PC-3 (cell line): Measurements from ENCODE around the gene CSMD2. TPM values are rescaled to one million over a fixed set of nuclear protein-coding genes. Genes with fewer than 3 reads are reported as not detected.

Experiments used
- ATAC-seq: fragments of 200-7000 bp; cut with Tn5 transposase; 2 replicates; pipeline ENCODE4 v1.9.1; 2020; ENCODE audit warnings: mild to moderate bottlenecking, moderate library complexity
- BruUV-seq: library from RNA; stranded (reverse); fragments of 400-500 nt; replicated peaks from 2 replicates; lab custom pipeline; 2021; lab: Mats Ljungman, UMichigan
- CTCF ChIA-PET: fragments of 300-600 bp; sonication (Branson Sonifier 250); formaldehyde crosslinking; loops from one replicate; lab custom pipeline; 2022; ENCODE audit warnings: antibody characterized with exemption; lab: Charles Lee
- POLR2A ChIA-PET: fragments of 300-600 bp; sonication (Branson Sonifier 250); formaldehyde crosslinking; loops from one replicate; lab custom pipeline; 2022; ENCODE audit warnings: antibody characterized with exemption; ENCODE audit not compliant: unreplicated experiment; lab: Charles Lee
- DNase-seq: peaks from one replicate; pipeline ENCODE4 v3.0.0-alpha.2; 2015
- H2AFZ ChIP-seq: fragments of 300-600 bp; sonication (generic); 2 replicates; pipeline ENCODE4 v1.6.0; 2016; ENCODE audit warnings: antibody characterized with exemption, low read length
- H3F3A ChIP-seq: fragments of 300-600 bp; sonication (generic); one replicate; pipeline ENCODE4 v1.6.0; 2017; ENCODE audit warnings: antibody characterized with exemption, low read length, control low read depth, mild to moderate bottlenecking; ENCODE audit not compliant: unreplicated experiment
- H3K27ac ChIP-seq: fragments of 300-600 bp; sonication (generic); 2 replicates; pipeline ENCODE4 v1.5.1; 2016; ENCODE audit warnings: mild to moderate bottlenecking, low read length
- H3K27me3 ChIP-seq: fragments of 300-600 bp; sonication (generic); 2 replicates; pipeline ENCODE4 v1.6.1; 2016; ENCODE audit warnings: low read length, mixed read lengths
- H3K36me3 ChIP-seq: fragments of 300-600 bp; sonication (generic); 2 replicates; pipeline ENCODE4 v1.6.1; 2016; ENCODE audit warnings: low read depth, mixed run types, low read length, mixed read lengths
- H3K4me1 ChIP-seq: fragments of 300-600 bp; sonication (generic); 2 replicates; pipeline ENCODE4 v1.5.1; 2016; ENCODE audit warnings: low read length; ENCODE audit not compliant: insufficient read depth
- H3K4me2 ChIP-seq: fragments of 300-600 bp; sonication (generic); 2 replicates; pipeline ENCODE4 v1.6.0; 2016; ENCODE audit warnings: low read length
- H3K4me3 ChIP-seq: fragments of 300-600 bp; sonication (generic); 2 replicates; pipeline ENCODE4 v1.5.1; 2016; ENCODE audit warnings: mild to moderate bottlenecking, low read length, mixed read lengths
- H3K79me2 ChIP-seq: fragments of 300-600 bp; sonication (generic); 2 replicates; pipeline ENCODE4 v1.6.1; 2017; ENCODE audit warnings: low read length, mixed read lengths
- H3K9ac ChIP-seq: fragments of 300-600 bp; sonication (generic); 2 replicates; pipeline ENCODE4 v1.6.0; 2016; ENCODE audit warnings: mild to moderate bottlenecking, low read length
- H3K9me2 ChIP-seq: fragments of 300-600 bp; sonication (generic); replicated peaks from 2 replicates; pipeline ENCODE4 v1.6.1; 2016; ENCODE audit warnings: mixed run types, low read length, mixed read lengths
- H3K9me3 ChIP-seq: fragments of 300-600 bp; sonication (generic); 2 replicates; pipeline ENCODE4 v1.6.1; 2016; ENCODE audit warnings: low read length, mixed read lengths
- H4K20me1 ChIP-seq: fragments of 300-600 bp; sonication (generic); 2 replicates; pipeline ENCODE4 v1.6.1; 2016; ENCODE audit warnings: low read length, mixed read lengths
- CTCF ChIP-seq: fragments of 300-600 bp; sonication (generic); conservative IDR thresholded peaks from 2 replicates; pipeline ENCODE4 v1.5.1; 2017; ENCODE audit warnings: antibody characterized with exemption, low read depth, mild to moderate bottlenecking, low read length
- EZH2 ChIP-seq: fragments of 300-600 bp; sonication (generic); IDR thresholded peaks from one replicate; pipeline ENCODE4 v1.6.1; 2017; ENCODE audit warnings: antibody characterized with exemption, mild to moderate bottlenecking, low read length; ENCODE audit not compliant: unreplicated experiment
- EZH2phosphoT487 ChIP-seq: fragments of 300-600 bp; sonication (generic); IDR thresholded peaks from 2 replicates; pipeline ENCODE4 v1.6.1; 2018; ENCODE audit warnings: mild to moderate bottlenecking, antibody characterized with exemption, low read length, borderline replicate concordance
- intact Hi-C: fragments of 100-400 bp; cut with micrococcal nuclease; formaldehyde crosslinking; loops from 2 replicates; pipeline ENCODE4 v1.9.0; 2023
- total RNA-seq: library from RNA; depleted of rRNA; stranded (reverse); fragments of >200 nt; gene quantifications from 2 replicates; pipeline ENCODE4 v1.2.3, GENCODE V29; 2014

The CSMD2 gene
- total RNA-seq, 1 experiment from 2014 or later, result not detected

- ATAC-seq, result no peak
- POLR2A ChIA-PET, result interaction anchor here (0.6 kb wide), 1 partner anchor 1001 kb away, joined by 3 read pairs; no protein-coding TSS in a partner anchor
- H3K4me3 ChIP-seq, result no peak overlapping the region
- no peaks in the 10 kb centered on the region for H3K9me2 ChIP-seq
- no peak overlapping the region for H3K4me2 ChIP-seq
- intact Hi-C loops, result loop anchor here (10.0 kb wide), 1 partner anchor 859 kb away; no protein-coding TSS in a partner anchor
- no peaks in the 10 kb centered on the region for H3F3A ChIP-seq
- CTCF ChIA-PET, result interaction anchor here (0.5 to 0.8 kb wide), 4 partner anchors 103 to 999 kb away, joined by 3 to 4 read pairs (median 3); no protein-coding TSS in a partner anchor
- H3K27me3 ChIP-seq, result peaks cover 65% of the 10 kb centered on the region
- no peaks in the 10 kb centered on the region for H3K79me2 ChIP-seq
- no TSS peak for BruUV-seq
- H3K9ac ChIP-seq, result no peak overlapping the region
- H3K4me1 ChIP-seq, result no peaks in the 10 kb centered on the region
- no peaks in the 10 kb centered on the region for H3K36me3 ChIP-seq
- no peaks in the 10 kb centered on the region for H3K9me3 ChIP-seq
- DNase-seq, result peak; percentile 9
- no peak for TF ChIP-seq EZH2phosphoT487
- peak; percentile 53 for TF ChIP-seq CTCF
- H3K27ac ChIP-seq, result no peak overlapping the region
- H2AFZ ChIP-seq, result no peak overlapping the region
- no peaks in the 10 kb centered on the region for H4K20me1 ChIP-seq
Measured at GRCh38 chr1:33735624-33736023, 429.4 kb downstream of the CSMD2 start.

GRCh38 chr1:33727310-33727709, 437.7 kb downstream of the CSMD2 start:
- DNase-seq, result no peak
- H3K27ac ChIP-seq, result no peak overlapping the region
- no peaks in the 10 kb centered on the region for H3K36me3 ChIP-seq
- H3F3A ChIP-seq, result no peaks in the 10 kb centered on the region
- intact Hi-C loops, result no loop called here
- H3K79me2 ChIP-seq, result no peaks in the 10 kb centered on the region
- H2AFZ ChIP-seq, result no peak overlapping the region
- H3K9me2 ChIP-seq, result no peaks in the 10 kb centered on the region
- ATAC-seq, result no peak
- no TSS peak for BruUV-seq
- CTCF ChIA-PET, result no interaction called here
- POLR2A ChIA-PET, result no interaction called here
- no peaks in the 10 kb centered on the region for H3K9me3 ChIP-seq
- H4K20me1 ChIP-seq, result no peaks in the 10 kb centered on the region
- H3K4me3 ChIP-seq, result no peak overlapping the region
- no peaks in the 10 kb centered on the region for H3K4me1 ChIP-seq
- TF ChIP-seq CTCF (no peak), EZH2phosphoT487 (no peak), EZH2 (no peak)
- H3K9ac ChIP-seq, result no peak overlapping the region
- no peak overlapping the region for H3K4me2 ChIP-seq
- peaks cover 13% of the 10 kb centered on the region for H3K27me3 ChIP-seq

- no peak overlapping the region for H3K27ac ChIP-seq
- CTCF ChIA-PET, result no interaction called here
- BruUV-seq, result no TSS peak
- no peak for TF ChIP-seq EZH2
- no peak for TF ChIP-seq CTCF
- TF ChIP-seq EZH2phosphoT487, result no peak
- H3K79me2 ChIP-seq, result no peaks in the 10 kb centered on the region
- ATAC-seq, result no peak
- no peak overlapping the region for H3K9ac ChIP-seq
- H3K9me3 ChIP-seq, result no peaks in the 10 kb centered on the region
- H3K4me2 ChIP-seq, result no peak overlapping the region
- DNase-seq, result no peak
- no peaks in the 10 kb centered on the region for H3K4me1 ChIP-seq
- no peaks in the 10 kb centered on the region for H3K9me2 ChIP-seq
- no peak overlapping the region for H2AFZ ChIP-seq
- no peak overlapping the region for H3K4me3 ChIP-seq
- 0 out of 2 replicates have a peak, but pooled peaks cover 5% of the 10 kb centered on the region for H3K27me3 ChIP-seq
- POLR2A ChIA-PET, result no interaction called here
- no peaks in the 10 kb centered on the region for H3K36me3 ChIP-seq
- intact Hi-C loops, result no loop called here
- H4K20me1 ChIP-seq, result no peaks in the 10 kb centered on the region
- H3F3A ChIP-seq, result no peaks in the 10 kb centered on the region
Measured at GRCh38 chr1:33726274-33726804, 438.7 kb downstream of the CSMD2 start.
